Endothelial cell (in vitro differentiated cells): ENCODE results near the gene TAAR1. TPM values are rescaled to one million over a fixed set of nuclear protein-coding genes. Genes with fewer than 3 reads are reported as not detected.

Experiments used
- DNase-seq: peaks from one replicate; pipeline ENCODE4 v3.0.0; 2021; ENCODE audit warnings: low spot score
- H3K27ac Mint-ChIP-seq: one replicate; pipeline ENCODE4 v1.8.0; 2021; ENCODE audit warnings: mixed read lengths, inconsistent platforms; ENCODE audit not compliant: unreplicated experiment
- H3K27me3 Mint-ChIP-seq: one replicate; pipeline ENCODE4 v1.8.0; 2021; ENCODE audit warnings: mild to moderate bottlenecking, moderate library complexity, mixed read lengths, inconsistent platforms; ENCODE audit not compliant: unreplicated experiment
- H3K36me3 Mint-ChIP-seq: one replicate; pipeline ENCODE4 v1.8.0; 2021; ENCODE audit warnings: mild to moderate bottlenecking, low read depth, mixed read lengths, inconsistent platforms; ENCODE audit not compliant: unreplicated experiment
- H3K4me1 Mint-ChIP-seq: one replicate; pipeline ENCODE4 v1.8.0; 2021; ENCODE audit warnings: mild to moderate bottlenecking, mixed read lengths, inconsistent platforms; ENCODE audit not compliant: unreplicated experiment
- H3K4me3 Mint-ChIP-seq: one replicate; pipeline ENCODE4 v1.8.0; 2021; ENCODE audit warnings: mild to moderate bottlenecking, mixed read lengths, inconsistent platforms; ENCODE audit not compliant: unreplicated experiment
- H3K9me3 Mint-ChIP-seq: one replicate; pipeline ENCODE4 v1.8.0; 2021; ENCODE audit warnings: mixed read lengths, inconsistent platforms; ENCODE audit not compliant: unreplicated experiment
- total RNA-seq: library from RNA; stranded (reverse); fragmentation: NEBNext Ultra II Directional; extraction: Animal tissue kit (Norgen Biotek cat#: 25700); gene quantifications from one replicate; pipeline ENCODE4 v1.2.1, GENCODE V29; 2021; ENCODE audit not compliant: unreplicated experiment
- TF ChIP-seq, protein P1 (sequence below): fragments of 200-600 bp; sonication (generic); IDR thresholded peaks from one replicate; pipeline ENCODE4 v1.5.0; 2021; ENCODE audit warnings: antibody characterized with exemption; ENCODE audit not compliant: unreplicated experiment

The TAAR1 gene
- total RNA-seq, 1 donor from 2014 or later = not detected

DNA sequence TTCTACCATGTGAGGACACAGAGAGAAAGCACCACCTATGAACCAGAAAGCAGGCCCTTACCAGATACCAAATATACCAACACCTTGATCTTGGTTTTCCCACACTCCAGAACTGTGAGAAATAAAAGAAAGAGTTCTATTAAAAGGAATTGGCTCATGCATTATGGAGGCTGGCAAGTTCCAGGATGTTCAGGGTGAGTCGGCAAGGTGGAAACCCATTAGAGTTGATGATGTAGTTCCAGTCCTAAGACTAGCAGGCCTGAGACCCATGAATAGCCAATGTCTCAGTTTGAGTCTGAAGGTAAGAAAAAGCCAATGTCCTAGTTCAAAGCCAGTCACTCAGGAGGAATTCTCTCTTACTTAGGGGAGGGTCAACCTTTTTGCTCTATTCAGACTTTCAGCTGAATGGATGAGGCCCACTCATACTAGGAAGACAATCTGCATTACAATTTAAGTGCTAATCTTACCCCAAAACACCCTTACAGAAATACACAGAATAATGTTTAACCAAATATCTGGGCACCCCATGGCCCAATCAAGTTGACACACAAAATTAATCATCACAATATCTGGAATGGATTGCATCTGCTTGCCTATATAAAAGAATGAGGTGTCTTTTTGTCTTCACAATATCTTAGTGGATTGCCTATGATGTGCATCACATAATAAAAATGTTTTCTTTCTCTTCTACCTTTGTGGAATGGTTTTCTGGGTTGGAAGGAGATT, 5.5 kb upstream of the TAAR1 start:
- DNase-seq = no peak
- Mint-ChIP-seq H3K4me3 (no peak overlapping the region), H3K4me1 (no peaks in the 10 kb centered on the region), H3K27ac (no peak overlapping the region), H3K9me3 (no peaks in the 10 kb centered on the region), H3K36me3 (no peaks in the 10 kb centered on the region), H3K27me3 (no peaks in the 10 kb centered on the region)
- TF ChIP-seq, protein P1, sequence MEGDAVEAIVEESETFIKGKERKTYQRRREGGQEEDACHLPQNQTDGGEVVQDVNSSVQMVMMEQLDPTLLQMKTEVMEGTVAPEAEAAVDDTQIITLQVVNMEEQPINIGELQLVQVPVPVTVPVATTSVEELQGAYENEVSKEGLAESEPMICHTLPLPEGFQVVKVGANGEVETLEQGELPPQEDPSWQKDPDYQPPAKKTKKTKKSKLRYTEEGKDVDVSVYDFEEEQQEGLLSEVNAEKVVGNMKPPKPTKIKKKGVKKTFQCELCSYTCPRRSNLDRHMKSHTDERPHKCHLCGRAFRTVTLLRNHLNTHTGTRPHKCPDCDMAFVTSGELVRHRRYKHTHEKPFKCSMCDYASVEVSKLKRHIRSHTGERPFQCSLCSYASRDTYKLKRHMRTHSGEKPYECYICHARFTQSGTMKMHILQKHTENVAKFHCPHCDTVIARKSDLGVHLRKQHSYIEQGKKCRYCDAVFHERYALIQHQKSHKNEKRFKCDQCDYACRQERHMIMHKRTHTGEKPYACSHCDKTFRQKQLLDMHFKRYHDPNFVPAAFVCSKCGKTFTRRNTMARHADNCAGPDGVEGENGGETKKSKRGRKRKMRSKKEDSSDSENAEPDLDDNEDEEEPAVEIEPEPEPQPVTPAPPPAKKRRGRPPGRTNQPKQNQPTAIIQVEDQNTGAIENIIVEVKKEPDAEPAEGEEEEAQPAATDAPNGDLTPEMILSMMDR = no peak

GRCh38 chr6:132663661-132664060, 4.7 kb upstream of the TAAR1 start:
- DNase-seq = no peak
- Mint-ChIP-seq H3K4me1 (no peaks in the 10 kb centered on the region), H3K9me3 (no peaks in the 10 kb centered on the region), H3K4me3 (no peak overlapping the region), H3K27me3 (peaks cover 3% of the 10 kb centered on the region), H3K27ac (no peak overlapping the region), H3K36me3 (no peaks in the 10 kb centered on the region)
- TF ChIP-seq, protein P1 = no peak

- Mint-ChIP-seq H3K27ac (no peak overlapping the region), H3K36me3 (no peaks in the 10 kb centered on the region), H3K27me3 (peaks cover 3% of the 10 kb centered on the region), H3K9me3 (no peaks in the 10 kb centered on the region), H3K4me3 (no peak overlapping the region), H3K4me1 (no peaks in the 10 kb centered on the region)
- no peak for DNase-seq
- TF ChIP-seq, protein P1 = no peak
These were observed 2.9 kb upstream of the TAAR1 start for GRCh38 chr6:132661906-132662305.

- H3K27me3 Mint-ChIP-seq = no peaks in the 10 kb centered on the region
- TF ChIP-seq, protein P1 = no peak
- H3K9me3 Mint-ChIP-seq = no peaks in the 10 kb centered on the region
- peaks cover 4% of the 10 kb centered on the region for H3K4me1 Mint-ChIP-seq
- no peak overlapping the region for H3K4me3 Mint-ChIP-seq
- no peak for DNase-seq
- H3K36me3 Mint-ChIP-seq = no peaks in the 10 kb centered on the region
- no peak overlapping the region for H3K27ac Mint-ChIP-seq
These were observed 7.9 kb downstream of the TAAR1 start for GRCh38 chr6:132651062-132651461.

GRCh38 chr6:132650429-132650828, 8.6 kb downstream of the TAAR1 start:
- no peak overlapping the region for H3K4me3 Mint-ChIP-seq
- no peaks in the 10 kb centered on the region for H3K27me3 Mint-ChIP-seq
- no peaks in the 10 kb centered on the region for H3K36me3 Mint-ChIP-seq
- H3K27ac Mint-ChIP-seq = no peak overlapping the region
- DNase-seq = no peak
- H3K9me3 Mint-ChIP-seq = no peaks in the 10 kb centered on the region
- H3K4me1 Mint-ChIP-seq = no peaks in the 10 kb centered on the region
- TF ChIP-seq, protein P1 = no peak
